Measurements from ENCODE around the gene ASCC2.
"Not testable (repeated sequence)": the region's sequence is repeated elsewhere in the genome, so short reads cannot be mapped to it uniquely, and the experiment has no call there.

ASCC2 gene

GRCh38 chr22:29754658-29755395 lies 83.2 kb downstream of the ASCC2 start:
- DNase-seq (ENCODE audit: low read depth): not testable (repeated sequence)

- DNase-seq (ENCODE audit: low read depth): no peak
Measured at GRCh38 chr22:29753808-29754657, 84.0 kb downstream of the ASCC2 start.

GRCh38 chr22:29751669-29752068 lies 86.4 kb downstream of the ASCC2 start:
- DNase-seq (ENCODE audit: low read depth): no peak

GRCh38 chr22:29750559-29751538 lies 87.2 kb downstream of the ASCC2 start:
- DNase-seq (ENCODE audit: low read depth): no peak

GRCh38 chr22:29750029-29750428 lies 88.0 kb downstream of the ASCC2 start:
- no peak for DNase-seq (ENCODE audit: low read depth)

- DNase-seq (ENCODE audit: low read depth): no peak
Measured at GRCh38 chr22:29748248-29748893, 89.7 kb downstream of the ASCC2 start.

- DNase-seq (ENCODE audit: low read depth): no peak
Measured at GRCh38 chr22:29747832-29748231, 90.2 kb downstream of the ASCC2 start.

GRCh38 chr22:29744902-29745301 lies 93.2 kb downstream of the ASCC2 start:
- DNase-seq (ENCODE audit: low read depth): no peak

GRCh38 chr22:29742326-29742725 lies 95.7 kb downstream of the ASCC2 start:
- DNase-seq (ENCODE audit: low read depth): no peak

GRCh38 chr22:29741926-29742325 lies 96.1 kb downstream of the ASCC2 start:
- DNase-seq (ENCODE audit: low read depth): no peak

- DNase-seq (ENCODE audit: low read depth): no peak
Measured at GRCh38 chr22:29740216-29740615, 97.9 kb downstream of the ASCC2 start.

- no peak for DNase-seq (ENCODE audit: low read depth)
Measured at GRCh38 chr22:29739346-29739875, 98.7 kb downstream of the ASCC2 start.
